OCI-LY1 (cell line): Measurements from ENCODE around the gene SMPD1.

Experiments used
- EZH2 ChIP-seq: fragments of 200-600 bp; sonication (generic), shearing (Covaris generic); IDR thresholded peaks from 2 replicates; pipeline ENCODE4 v1.8.0; 2017; ENCODE audit warnings: borderline replicate concordance, mixed run types, mild to moderate bottlenecking, antibody characterized with exemption, low read length, moderate library complexity, mixed read lengths
- TF ChIP-seq, protein P1 (sequence below): fragments of 200-600 bp; sonication (generic), shearing (Covaris generic); IDR thresholded peaks from 2 replicates; pipeline ENCODE4 v1.5.1; 2017; ENCODE audit warnings: mild to moderate bottlenecking, antibody characterized with exemption, low read length, moderate library complexity, mixed read lengths

DNA sequence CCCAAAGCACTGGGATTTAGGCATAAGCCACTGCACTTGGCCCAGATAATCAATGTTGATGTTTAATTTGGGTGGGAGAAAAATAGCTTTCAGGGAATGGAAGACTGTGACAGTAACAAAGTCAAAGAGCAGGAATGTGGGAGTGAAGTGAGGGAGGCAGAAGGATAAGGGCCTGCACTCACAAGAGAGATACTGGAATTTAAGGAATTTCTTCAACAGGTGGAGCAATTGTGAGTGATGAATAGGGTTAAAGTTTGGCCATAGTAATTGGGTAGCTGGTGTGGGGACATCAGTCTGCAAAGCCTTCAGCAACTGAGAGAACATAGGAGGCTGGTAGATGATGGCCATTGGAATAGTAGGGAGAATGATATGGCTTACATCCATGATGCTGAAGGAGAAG lies 37.2 kb downstream of the SMPD1 start:
- TF ChIP-seq, protein P1, sequence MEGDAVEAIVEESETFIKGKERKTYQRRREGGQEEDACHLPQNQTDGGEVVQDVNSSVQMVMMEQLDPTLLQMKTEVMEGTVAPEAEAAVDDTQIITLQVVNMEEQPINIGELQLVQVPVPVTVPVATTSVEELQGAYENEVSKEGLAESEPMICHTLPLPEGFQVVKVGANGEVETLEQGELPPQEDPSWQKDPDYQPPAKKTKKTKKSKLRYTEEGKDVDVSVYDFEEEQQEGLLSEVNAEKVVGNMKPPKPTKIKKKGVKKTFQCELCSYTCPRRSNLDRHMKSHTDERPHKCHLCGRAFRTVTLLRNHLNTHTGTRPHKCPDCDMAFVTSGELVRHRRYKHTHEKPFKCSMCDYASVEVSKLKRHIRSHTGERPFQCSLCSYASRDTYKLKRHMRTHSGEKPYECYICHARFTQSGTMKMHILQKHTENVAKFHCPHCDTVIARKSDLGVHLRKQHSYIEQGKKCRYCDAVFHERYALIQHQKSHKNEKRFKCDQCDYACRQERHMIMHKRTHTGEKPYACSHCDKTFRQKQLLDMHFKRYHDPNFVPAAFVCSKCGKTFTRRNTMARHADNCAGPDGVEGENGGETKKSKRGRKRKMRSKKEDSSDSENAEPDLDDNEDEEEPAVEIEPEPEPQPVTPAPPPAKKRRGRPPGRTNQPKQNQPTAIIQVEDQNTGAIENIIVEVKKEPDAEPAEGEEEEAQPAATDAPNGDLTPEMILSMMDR, result no peak
- no peak for TF ChIP-seq EZH2
